NOMO-1 treated with DMSO at 0.1 percent for 48 hours (cell line): Measurements from ENCODE around the gene AKT1S1.
"Not testable (repeated sequence)": the region's sequence is repeated elsewhere in the genome, so short reads cannot be mapped to it uniquely, and the experiment has no call there.

Experiments
- DNase-seq: peaks from one replicate; lab custom pipeline; 2025; ENCODE audit not compliant: unreplicated experiment; lab: John Stamatoyannopoulos, UW

The AKT1S1 gene

DNA sequence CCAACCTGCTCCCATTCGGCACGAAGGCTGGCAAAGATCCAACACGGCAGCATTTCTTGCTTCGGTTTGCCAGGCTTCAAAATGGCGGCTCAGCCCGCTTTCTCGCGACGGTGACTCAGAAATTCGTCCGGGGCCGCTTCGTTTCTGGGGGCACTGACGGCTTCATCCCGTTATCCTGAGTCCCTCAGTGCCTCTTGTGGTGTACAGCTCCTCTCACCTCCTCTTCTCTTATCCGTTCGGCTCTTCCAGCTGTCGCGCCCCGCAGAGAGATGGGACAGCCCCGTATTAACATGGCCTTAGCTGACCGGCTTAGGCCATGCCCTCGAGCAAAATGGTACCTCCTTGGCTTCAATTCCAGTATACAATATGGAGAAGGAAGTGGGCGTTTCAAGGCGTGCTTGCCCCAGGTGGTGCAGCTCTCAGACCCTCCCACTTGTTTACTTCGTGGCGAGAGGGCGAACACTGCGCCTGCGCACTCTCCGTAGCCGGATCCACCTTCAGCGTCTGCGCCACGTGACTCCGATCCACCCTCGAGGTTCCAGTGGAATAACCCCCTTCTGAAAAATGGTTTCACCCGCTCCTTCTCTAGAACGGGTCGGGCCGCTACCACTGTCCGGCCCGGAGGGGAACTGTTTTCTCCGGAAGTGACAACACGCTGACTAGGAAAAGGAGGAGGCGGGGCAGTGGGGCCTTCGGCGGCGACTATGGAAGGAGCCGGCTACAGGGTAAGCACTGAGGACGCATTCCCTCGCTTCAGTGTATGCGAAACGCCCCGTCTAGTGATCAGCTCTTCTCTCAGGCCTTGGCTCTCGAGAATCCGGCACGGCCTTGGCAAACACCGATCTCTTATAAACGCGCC, at the start of gene AKT1S1, which contains the start of gene TBC1D17:
Gene AKT1S1, minus strand, starts transcription at position 336 of the 859 bp plus-strand sequence. CDS start 4,060 bp downstream, outside the sequence.
Gene TBC1D17, plus strand, starts transcription at position 683 of the 859 bp plus-strand sequence. Its CDS starts 22 bp downstream, at position 705.
- peak; percentile 99 for DNase-seq

DNA sequence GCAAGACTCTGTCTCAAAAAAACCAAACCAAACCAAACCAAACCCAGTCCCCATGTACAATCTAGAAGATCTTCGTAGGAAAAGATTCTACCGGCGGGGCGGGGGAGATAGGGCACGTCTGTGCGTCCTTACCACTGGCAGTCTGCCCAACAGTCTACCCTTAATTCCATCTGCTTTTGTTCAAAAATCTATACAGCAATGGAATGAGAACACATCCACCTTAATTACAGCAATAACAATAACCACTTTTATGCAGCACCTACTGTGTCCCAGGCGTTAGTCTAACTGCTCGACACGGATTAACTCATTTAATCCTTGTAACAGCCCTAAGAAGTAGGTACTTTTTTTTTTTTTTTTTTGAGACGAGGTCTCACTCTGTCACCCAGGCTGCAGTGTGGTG, 49.4 kb upstream of the AKT1S1 start:
- no peak for DNase-seq

- DNase-seq, result no peak
Measured at GRCh38 chr19:49925486-49925885, 48.3 kb upstream of the AKT1S1 start.

DNA sequence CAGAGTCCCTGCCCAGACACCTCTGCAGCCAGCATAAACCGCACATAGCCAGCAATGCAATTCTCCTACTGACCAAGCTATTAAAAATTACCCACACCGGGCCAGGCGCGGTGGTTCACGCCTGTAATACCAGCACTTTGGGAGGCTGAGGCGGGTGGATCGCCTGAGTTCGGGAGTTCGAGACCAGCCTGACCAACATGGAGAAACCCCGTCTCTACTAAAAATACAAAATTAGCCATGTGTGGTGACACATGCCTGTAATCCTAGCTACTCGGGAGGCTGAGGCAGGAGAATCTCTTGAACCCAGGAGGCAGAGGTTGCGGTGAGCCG, 47.7 kb upstream of the AKT1S1 start:
- not testable (repeated sequence) for DNase-seq

DNA sequence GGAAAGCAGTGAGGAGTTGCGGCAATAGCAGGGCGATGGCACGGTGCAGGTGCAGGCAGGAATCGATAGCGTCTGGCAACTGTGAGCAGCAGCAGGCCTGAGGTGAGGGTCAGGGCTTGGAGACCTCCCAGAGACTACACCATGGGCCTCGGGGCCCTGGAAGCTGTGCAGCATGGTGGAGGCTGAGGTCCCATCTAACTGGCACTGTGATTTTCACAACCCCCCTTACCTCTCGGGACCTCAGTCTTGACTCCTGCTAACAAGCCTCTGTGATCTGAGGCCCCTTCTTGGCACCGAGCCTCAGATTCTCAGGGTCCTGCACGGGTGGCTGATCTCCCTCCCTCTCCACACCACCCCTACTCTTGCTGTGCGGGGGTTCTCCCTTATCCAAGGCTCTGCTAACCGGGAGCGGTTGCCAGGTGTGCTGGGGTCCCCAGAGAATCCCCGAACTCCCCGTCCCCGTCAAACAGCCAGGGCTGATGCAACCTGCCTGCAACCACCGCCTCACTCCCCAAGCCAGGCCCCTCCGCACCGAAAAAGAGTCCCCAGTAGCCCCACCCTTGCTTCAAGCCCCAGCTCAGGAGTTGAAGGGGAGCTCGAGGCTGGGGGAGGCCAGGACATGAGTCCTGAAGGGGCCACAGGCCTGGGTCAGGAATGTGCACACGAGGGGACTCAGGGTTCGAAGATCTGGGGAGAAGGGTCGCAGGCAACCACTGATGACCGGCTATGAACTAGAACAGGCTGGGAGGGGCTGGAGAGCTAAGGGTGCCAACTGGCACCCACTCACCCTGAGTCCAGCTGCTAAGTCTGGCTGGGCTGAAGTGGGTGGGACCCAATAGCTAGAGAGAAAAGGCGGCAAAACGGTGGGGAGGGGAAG, 47.1 kb upstream of the AKT1S1 start:
- DNase-seq, result no peak

- DNase-seq, result no peak
Measured at GRCh38 chr19:49923055-49924003, 46.2 kb upstream of the AKT1S1 start.

DNA sequence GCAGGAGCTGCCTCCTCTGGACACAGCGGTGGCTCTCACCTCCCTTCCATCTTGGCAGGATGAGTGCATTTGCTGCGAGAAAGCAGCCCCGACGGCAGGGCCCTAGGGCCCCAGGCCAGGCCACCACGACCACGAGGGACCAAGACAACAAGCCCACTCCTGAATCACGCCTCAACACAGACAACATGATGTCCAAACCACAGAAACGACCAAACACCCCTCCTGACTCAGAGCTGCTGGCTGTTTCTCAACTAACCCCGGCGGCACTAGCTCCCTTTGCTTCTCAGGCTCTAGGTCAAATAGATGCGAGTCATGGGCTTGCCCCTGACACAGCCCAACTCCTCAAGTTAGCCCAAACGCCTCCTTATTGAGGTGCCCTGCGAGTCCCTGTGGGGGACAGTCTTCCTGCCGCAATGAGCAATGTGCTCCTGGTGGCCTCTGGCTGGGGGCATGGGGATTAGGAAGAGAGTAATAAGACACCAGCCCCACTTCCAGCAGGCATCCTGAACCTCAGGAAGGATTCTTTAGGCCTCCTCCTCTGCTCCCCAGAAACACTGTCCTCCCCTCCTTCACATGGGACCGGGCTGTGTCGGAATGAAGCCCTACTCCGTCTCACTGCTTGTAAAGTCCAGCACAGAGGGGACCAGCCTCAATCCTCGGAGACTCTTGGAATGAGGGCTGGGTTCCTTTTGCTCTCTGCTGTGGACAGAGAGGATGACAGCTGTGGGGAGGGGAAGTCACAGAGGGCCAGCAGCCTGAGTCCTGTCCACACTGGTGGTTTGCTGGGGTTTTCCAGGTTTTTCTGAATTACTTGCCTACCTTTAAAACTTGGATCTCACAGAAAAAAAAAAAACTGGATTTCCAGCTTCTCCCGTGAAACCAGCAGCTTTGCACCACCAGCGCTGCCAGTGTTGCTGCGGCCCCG, 45.0 kb upstream of the AKT1S1 start:
- DNase-seq, result no peak

DNA sequence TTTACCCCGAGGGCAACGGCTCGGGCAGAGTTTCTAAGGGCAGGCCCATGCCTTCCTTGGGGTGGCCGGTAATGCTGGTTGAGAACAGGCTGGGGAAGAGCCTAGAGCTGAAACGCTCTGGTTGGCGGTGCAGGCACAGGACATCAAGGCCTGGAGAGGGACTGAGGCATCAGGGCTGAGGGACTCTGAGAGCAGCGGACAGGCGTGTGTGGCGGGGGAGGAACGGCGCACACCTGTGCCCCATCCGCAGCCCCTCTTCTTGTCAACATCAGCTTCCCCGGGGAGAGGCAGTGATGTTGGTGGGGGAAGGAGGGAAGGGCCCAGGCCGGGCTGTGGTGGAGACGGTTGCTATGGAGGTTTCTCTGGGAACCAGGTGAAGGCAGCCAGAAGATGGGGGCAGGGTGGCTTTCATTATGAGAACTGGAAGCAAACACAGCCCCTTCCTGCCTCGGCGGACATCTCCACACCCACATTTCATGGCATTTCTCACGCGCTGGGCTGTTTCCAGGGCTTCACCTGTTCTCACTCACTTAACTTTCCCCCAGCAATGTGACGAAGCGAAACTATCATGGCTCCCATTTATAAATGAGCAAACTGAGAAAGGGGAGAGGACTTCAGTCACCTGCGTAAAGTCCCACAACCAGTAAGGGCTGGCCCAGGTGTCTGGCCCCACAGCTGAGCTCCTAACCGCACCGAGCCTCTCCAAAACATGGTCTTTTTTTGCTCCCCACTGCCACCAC, 43.6 kb upstream of the AKT1S1 start:
- no peak for DNase-seq

GRCh38 chr19:49918089-49918488, 40.9 kb upstream of the AKT1S1 start:
- no peak for DNase-seq

DNA sequence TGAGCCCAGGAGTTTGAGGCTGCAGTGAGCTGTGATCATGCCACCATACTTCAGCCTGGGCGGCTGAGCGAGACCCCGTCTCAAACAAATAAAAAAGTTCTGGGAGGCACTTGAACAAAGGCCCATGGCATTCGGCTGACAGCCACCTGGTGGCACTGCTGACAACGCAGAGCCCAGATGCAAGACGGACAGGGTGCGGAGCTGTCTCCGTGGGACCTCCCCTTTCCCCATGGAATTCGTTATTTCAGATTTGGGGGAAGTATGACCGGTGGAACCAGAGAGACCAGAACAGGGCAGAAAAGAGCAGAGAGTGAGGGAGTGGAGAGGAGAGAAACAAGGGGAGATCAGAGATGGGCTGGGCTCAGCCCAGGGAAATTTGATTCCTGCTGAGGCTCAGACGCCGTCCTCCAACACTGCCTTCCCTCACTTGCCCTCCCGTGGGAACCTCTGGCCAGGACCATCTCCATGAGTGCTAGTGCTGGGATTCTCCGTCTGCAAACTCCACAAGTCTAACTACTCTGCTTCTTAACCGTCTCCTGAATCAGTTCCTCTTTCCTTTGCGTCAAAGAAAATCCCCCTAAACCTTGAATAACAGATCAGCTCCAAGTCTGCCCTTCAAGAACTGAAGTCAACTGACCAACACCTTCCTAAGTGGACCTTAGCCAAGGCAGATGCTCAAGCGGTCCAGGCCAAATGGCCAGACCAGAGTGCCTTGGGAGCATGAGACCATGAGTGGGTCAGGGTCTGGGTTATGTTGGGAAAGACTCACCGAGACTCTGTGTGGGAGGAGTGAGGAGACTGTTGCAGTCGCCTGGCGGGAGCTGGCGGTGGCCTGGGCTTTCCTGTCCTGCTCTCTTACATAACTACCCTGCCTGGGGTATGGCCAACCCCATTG, 39.9 kb upstream of the AKT1S1 start:
- DNase-seq, result peak; percentile 66

- no peak for DNase-seq
Measured at GRCh38 chr19:49915271-49915670, 38.1 kb upstream of the AKT1S1 start.

DNA sequence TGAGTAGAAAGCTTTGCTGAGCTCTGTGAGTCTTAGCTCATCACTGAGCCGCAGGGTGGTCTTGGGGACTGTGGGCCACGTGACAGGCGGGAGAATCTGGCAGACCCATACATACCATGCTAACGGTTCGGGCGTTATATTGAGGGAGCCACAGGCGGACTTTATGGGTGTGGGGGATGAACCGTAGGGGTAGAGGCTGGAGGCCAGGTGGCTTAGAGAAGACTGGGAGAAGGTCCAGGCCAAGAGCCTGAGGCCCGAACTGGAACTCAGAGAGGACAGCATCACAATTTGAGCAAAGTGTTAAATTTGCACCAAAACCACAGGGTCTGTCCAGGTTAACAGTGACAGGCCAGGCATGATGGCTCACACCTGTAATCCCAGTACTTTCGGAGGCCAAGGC, 36.6 kb upstream of the AKT1S1 start:
- DNase-seq, result no peak

GRCh38 chr19:49912965-49913685, 36.0 kb upstream of the AKT1S1 start:
- DNase-seq, result no peak

- peak; percentile 32 for DNase-seq
Measured at GRCh38 chr19:49911381-49912145, 34.4 kb upstream of the AKT1S1 start.

GRCh38 chr19:49910179-49910578, 33.0 kb upstream of the AKT1S1 start:
- no peak for DNase-seq
